Liver (tissue), 9 donors: ENCODE measurements around the gene SLC28A3. TPM values are rescaled to one million over a fixed set of nuclear protein-coding genes. Genes with fewer than 3 reads are reported as not detected.

Experiments used
- DNase-seq: peaks from one replicate; pipeline ENCODE4 v3.0.0-alpha.2; 2017; ENCODE audit warnings: low spot score
- H3K27ac ChIP-seq, 2 donors: one replicate each; pipeline ENCODE4 v1.7.0; 2013; ENCODE audit warnings: inconsistent platforms in 2 of 2, low read length in 2 of 2, control low read depth in 1 of 2, low read depth in 1 of 2, mild to moderate bottlenecking in 1 of 2
- H3K27me3 ChIP-seq, 4 donors: one replicate each; pipeline versions ENCODE4 v1.6.1 to v1.7.0; 2013; ENCODE audit warnings: low read length in 3 of 4, inconsistent platforms in 1 of 4, mild to moderate bottlenecking in 1 of 4, moderate library complexity in 1 of 4; ENCODE audit not compliant: control insufficient read depth in 4 of 4, insufficient read depth in 4 of 4
- H3K36me3 ChIP-seq, 4 donors: one replicate each; pipeline versions ENCODE4 v1.6.1 to v1.7.0; 2013; ENCODE audit warnings: low read length in 3 of 4, mild to moderate bottlenecking in 3 of 4, low read depth in 1 of 4, moderate library complexity in 1 of 4; ENCODE audit not compliant: control insufficient read depth in 4 of 4, insufficient read depth in 3 of 4
- H3K4me1 ChIP-seq, 4 donors: one replicate each; pipeline versions ENCODE4 v1.6.1 to v1.7.0; 2013; ENCODE audit warnings: low read length in 3 of 4, mild to moderate bottlenecking in 3 of 4, moderate library complexity in 1 of 4; ENCODE audit not compliant: control insufficient read depth in 4 of 4, insufficient read depth in 4 of 4
- H3K4me3 ChIP-seq, 3 donors: one replicate each; pipeline versions ENCODE4 v1.6.1 to v1.7.0; 2013; ENCODE audit warnings: low read length in 3 of 3, control low read depth in 1 of 3, low read depth in 1 of 3, mild to moderate bottlenecking in 1 of 3
- H3K9ac ChIP-seq, 2 donors: one replicate each; pipeline ENCODE4 v1.7.0; 2013; ENCODE audit warnings: low read length in 2 of 2, mild to moderate bottlenecking in 2 of 2, moderate library complexity in 2 of 2, control low read depth in 1 of 2, low read depth in 1 of 2
- H3K9me3 ChIP-seq, 4 donors: one replicate each; pipeline versions ENCODE4 v1.6.1 to v1.7.0; 2013; ENCODE audit warnings: low read length in 3 of 4; ENCODE audit not compliant: control insufficient read depth in 4 of 4
- ATF3 ChIP-seq: IDR thresholded peaks from 2 replicates; pipeline ENCODE4 v1.6.1; 2016; ENCODE audit warnings: antibody characterized with exemption
- CTCF ChIP-seq: fragments of 150-350 bp; IDR thresholded peaks from 2 replicates; pipeline ENCODE4 v1.5.1; 2017; ENCODE audit warnings: improper control_type of control experiment, low read depth, low read length; ENCODE audit not compliant: missing input control
- EGR1 ChIP-seq, 2 donors: IDR thresholded peaks; 2 replicates each; pipeline ENCODE4 v1.6.1; 2016 to 2018; ENCODE audit warnings: antibody characterized with exemption in 2 of 2, low read depth in 2 of 2
- FOXA1 ChIP-seq: IDR thresholded peaks from 2 replicates; pipeline ENCODE4 v1.6.1; 2016; ENCODE audit warnings: antibody characterized with exemption
- FOXA2 ChIP-seq: IDR thresholded peaks from 2 replicates; pipeline ENCODE4 v1.6.1; 2016; ENCODE audit warnings: antibody characterized with exemption
- HNF4A ChIP-seq, 2 donors: conservative IDR thresholded peaks; 2 replicates each; pipeline ENCODE4 v1.6.1; 2016; ENCODE audit warnings: antibody characterized with exemption in 2 of 2, mild to moderate bottlenecking in 2 of 2
- HNF4G ChIP-seq: IDR thresholded peaks from 2 replicates; pipeline ENCODE4 v1.6.1; 2016; ENCODE audit warnings: antibody characterized with exemption
- JUND ChIP-seq, 2 donors: IDR thresholded peaks; 2 replicates each; pipeline ENCODE4 v1.6.1; 2016; ENCODE audit warnings: antibody characterized with exemption in 2 of 2
- MAX ChIP-seq: IDR thresholded peaks from 2 replicates; pipeline ENCODE4 v1.6.1; 2016; ENCODE audit warnings: antibody characterized with exemption
- NR2F2 ChIP-seq: IDR thresholded peaks from 2 replicates; pipeline ENCODE4 v1.6.1; 2016; ENCODE audit warnings: antibody characterized with exemption
- RAD21 ChIP-seq, 2 donors: IDR thresholded peaks; 2 replicates each; pipeline ENCODE4 v1.6.1; 2016; ENCODE audit warnings: antibody characterized with exemption in 2 of 2, mild to moderate bottlenecking in 2 of 2
- REST ChIP-seq: IDR thresholded peaks from 2 replicates; pipeline ENCODE4 v1.6.1; 2016; ENCODE audit warnings: antibody characterized with exemption, mild to moderate bottlenecking
- RXRA ChIP-seq, 2 donors: IDR thresholded peaks; 2 replicates each; pipeline ENCODE4 v1.6.1; 2017 to 2018; ENCODE audit warnings: antibody characterized with exemption in 2 of 2, mild to moderate bottlenecking in 1 of 2
- TAF1 ChIP-seq: conservative IDR thresholded peaks from 2 replicates; pipeline ENCODE4 v1.6.1; 2016; ENCODE audit warnings: antibody characterized with exemption, mild to moderate bottlenecking
- YY1 ChIP-seq: IDR thresholded peaks from 2 replicates; pipeline ENCODE4 v1.6.1; 2016; ENCODE audit warnings: antibody characterized with exemption, mild to moderate bottlenecking
- ZBTB33 ChIP-seq: IDR thresholded peaks from 2 replicates; pipeline ENCODE4 v1.6.1; 2016; ENCODE audit warnings: antibody characterized with exemption
- WGBS: extraction: QIAGEN DNeasy Blood & Tissue Kit; methylation state at CpG from one replicate; pipeline ENCODE4 v1.1.7; 2013; 5-methylcytosine and 5-hydroxymethylcytosine counted together
- polyA plus RNA-seq, 2 donors: library from polyadenylated mRNA; stranded (reverse) in 1 of 2; unstranded in 1 of 2; fragments of 200-250 nt in 1 of 2; fragments of >200 nt in 1 of 2; fragmentation: Nextera tagmentation in 1 of 2; extraction: Ambion mirVana in 1 of 2; gene quantifications; one replicate each; pipeline versions ENCODE4 v1.2.1 to v1.2.3, GENCODE V29; 2013 to 2015
- total RNA-seq, 2 donors: library from RNA; depleted of rRNA; stranded (reverse); fragments of >200 nt; gene quantifications; one replicate each; pipeline ENCODE4 v1.2.3, GENCODE V29; 2014
- donor health status: healthy.
- donor health status: healthy.
- donor health status: healthy.
- donor health status: healthy.
- donor health status: healthy.

The SLC28A3 gene
- total and polyA plus RNA-seq, 4 donors, result 0.07 to 1.3 (median 0.28) TPM

- H3K27ac ChIP-seq, result no peak overlapping the region
- H3K27me3 ChIP-seq, result no peaks in the 10 kb centered on the region
- TF ChIP-seq HNF4A (conservative IDR thresholded peaks at IDR 0.05), result no peak
- no peak for TF ChIP-seq NR2F2
- no peak for TF ChIP-seq HNF4G
- no peak for TF ChIP-seq JUND (IDR thresholded peaks at IDR 0.05)
- no peak for TF ChIP-seq ZBTB33
- no peak for TF ChIP-seq RAD21 (IDR thresholded peaks at IDR 0.05)
- no peak for TF ChIP-seq REST
- no peak for TF ChIP-seq EGR1 (IDR thresholded peaks at IDR 0.05; ENCODE audit: low read depth in 2 of 2)
- TF ChIP-seq MAX, result no peak
- TF ChIP-seq ATF3, result no peak
- TF ChIP-seq RXRA (IDR thresholded peaks at IDR 0.05), result no peak
- no peak for TF ChIP-seq YY1
- no peak for TF ChIP-seq FOXA2
- DNase-seq, result no peak
- no peak overlapping the region for H3K9ac ChIP-seq
- 75% methylated on average over 1 of the region's 1 CpG for WGBS
- H3K4me1 ChIP-seq, result no peaks in the 10 kb centered on the region
- H3K4me3 ChIP-seq, result no peak overlapping the region
- peaks cover 0 to 6% (median 0%) of the 10 kb centered on the region in 4 donors for H3K9me3 ChIP-seq
- no peaks in the 10 kb centered on the region for H3K36me3 ChIP-seq
Measured at GRCh38 chr9:84330246-84330645, 10.3 kb downstream of the SLC28A3 start.

- Histone ChIP-seq H3K4me3 (no peak overlapping the region), H3K9ac (no peak overlapping the region), H3K9me3 (peaks cover 0 to 6% (median 0%) of the 10 kb centered on the region in 4 donors), H3K27ac (no peak overlapping the region), H3K4me1 (no peaks in the 10 kb centered on the region), H3K36me3 (no peaks in the 10 kb centered on the region), H3K27me3 (no peaks in the 10 kb centered on the region)
- 78% methylated on average over 3 of the region's 3 CpGs for WGBS
- no peak for DNase-seq
- no peak for TF ChIP-seq FOXA1
- TF ChIP-seq RAD21 (IDR thresholded peaks at IDR 0.05), result no peak
- no peak for TF ChIP-seq JUND (IDR thresholded peaks at IDR 0.05)
- TF ChIP-seq TAF1, result no peak
- no peak for TF ChIP-seq CTCF
Measured at GRCh38 chr9:84327184-84327583, 13.4 kb downstream of the SLC28A3 start.
